Measurements from ENCODE around the gene SMG6.

GRCh38 chr17:2202302-2202995 lies 101.1 kb downstream of the SMG6 start:
- no peak for TF ChIP-seq POLR2A (IDR thresholded peaks at IDR 0.05; ENCODE audit: extremely low read depth, insufficient read length)
- TF ChIP-seq, protein P1, sequence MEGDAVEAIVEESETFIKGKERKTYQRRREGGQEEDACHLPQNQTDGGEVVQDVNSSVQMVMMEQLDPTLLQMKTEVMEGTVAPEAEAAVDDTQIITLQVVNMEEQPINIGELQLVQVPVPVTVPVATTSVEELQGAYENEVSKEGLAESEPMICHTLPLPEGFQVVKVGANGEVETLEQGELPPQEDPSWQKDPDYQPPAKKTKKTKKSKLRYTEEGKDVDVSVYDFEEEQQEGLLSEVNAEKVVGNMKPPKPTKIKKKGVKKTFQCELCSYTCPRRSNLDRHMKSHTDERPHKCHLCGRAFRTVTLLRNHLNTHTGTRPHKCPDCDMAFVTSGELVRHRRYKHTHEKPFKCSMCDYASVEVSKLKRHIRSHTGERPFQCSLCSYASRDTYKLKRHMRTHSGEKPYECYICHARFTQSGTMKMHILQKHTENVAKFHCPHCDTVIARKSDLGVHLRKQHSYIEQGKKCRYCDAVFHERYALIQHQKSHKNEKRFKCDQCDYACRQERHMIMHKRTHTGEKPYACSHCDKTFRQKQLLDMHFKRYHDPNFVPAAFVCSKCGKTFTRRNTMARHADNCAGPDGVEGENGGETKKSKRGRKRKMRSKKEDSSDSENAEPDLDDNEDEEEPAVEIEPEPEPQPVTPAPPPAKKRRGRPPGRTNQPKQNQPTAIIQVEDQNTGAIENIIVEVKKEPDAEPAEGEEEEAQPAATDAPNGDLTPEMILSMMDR (IDR thresholded peaks at IDR 0.05; ENCODE audit: low read depth, low read length) = no peak
